H54 (cell line): ENCODE results near the gene PRDM16.
"Not testable (repeated sequence)": the region's sequence is repeated elsewhere in the genome, so short reads cannot be mapped to it uniquely, and the experiment has no call there.

Source experiments
- DNase-seq: peaks from one replicate; pipeline ENCODE4 v3.0.0; 2011; ENCODE audit warnings: low spot score, mixed read lengths; ENCODE audit not compliant: insufficient read length
- FAIRE-seq: peaks from 3 replicates; lab custom pipeline; 2011; peaks lifted over from hg19 to GRCh38; lab: Jason Lieb, UNC
- POLR2A ChIP-seq: IDR thresholded peaks from 2 replicates; pipeline ENCODE4 v1.6.1; 2011; ENCODE audit warnings: low read depth, mild to moderate bottlenecking, low read length

PRDM16 gene

GRCh38 chr1:3082571-3083516 is 13.8 kb downstream of the PRDM16 start:
- no peak for DNase-seq
- FAIRE-seq: no peak
- no peak for TF ChIP-seq POLR2A

DNA sequence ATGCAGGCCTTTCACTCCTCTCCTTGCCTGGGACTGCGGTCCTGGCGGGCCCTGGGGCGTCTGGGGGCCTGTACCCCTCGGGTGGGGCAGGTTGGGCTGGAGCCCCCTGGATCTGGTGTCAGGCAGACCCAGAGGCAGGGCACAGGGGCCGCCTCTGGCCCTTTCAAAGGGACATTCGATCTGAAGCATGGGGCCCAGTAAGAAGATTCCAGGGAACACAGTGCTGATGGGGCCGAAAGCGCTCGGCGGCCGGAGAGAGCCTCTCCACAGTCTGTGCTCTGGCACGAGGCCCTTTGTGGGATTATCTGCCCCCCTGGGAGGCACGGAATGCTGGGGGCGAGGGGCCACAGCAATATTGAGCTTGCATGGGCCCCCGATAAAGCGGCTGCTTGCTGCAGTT is 15.2 kb downstream of the PRDM16 start:
- DNase-seq (no peak), FAIRE-seq (no peak)

GRCh38 chr1:3084726-3085125 is 15.7 kb downstream of the PRDM16 start:
- no peak for TF ChIP-seq POLR2A
- FAIRE-seq (no peak), DNase-seq (no peak)

More for the DNA sequence above, 15.2 kb downstream of the PRDM16 start:
- no peak for TF ChIP-seq POLR2A

GRCh38 chr1:3085721-3086120 is 16.7 kb downstream of the PRDM16 start:
- TF ChIP-seq POLR2A: no peak
- DNase-seq: no peak
- FAIRE-seq: no peak

DNA sequence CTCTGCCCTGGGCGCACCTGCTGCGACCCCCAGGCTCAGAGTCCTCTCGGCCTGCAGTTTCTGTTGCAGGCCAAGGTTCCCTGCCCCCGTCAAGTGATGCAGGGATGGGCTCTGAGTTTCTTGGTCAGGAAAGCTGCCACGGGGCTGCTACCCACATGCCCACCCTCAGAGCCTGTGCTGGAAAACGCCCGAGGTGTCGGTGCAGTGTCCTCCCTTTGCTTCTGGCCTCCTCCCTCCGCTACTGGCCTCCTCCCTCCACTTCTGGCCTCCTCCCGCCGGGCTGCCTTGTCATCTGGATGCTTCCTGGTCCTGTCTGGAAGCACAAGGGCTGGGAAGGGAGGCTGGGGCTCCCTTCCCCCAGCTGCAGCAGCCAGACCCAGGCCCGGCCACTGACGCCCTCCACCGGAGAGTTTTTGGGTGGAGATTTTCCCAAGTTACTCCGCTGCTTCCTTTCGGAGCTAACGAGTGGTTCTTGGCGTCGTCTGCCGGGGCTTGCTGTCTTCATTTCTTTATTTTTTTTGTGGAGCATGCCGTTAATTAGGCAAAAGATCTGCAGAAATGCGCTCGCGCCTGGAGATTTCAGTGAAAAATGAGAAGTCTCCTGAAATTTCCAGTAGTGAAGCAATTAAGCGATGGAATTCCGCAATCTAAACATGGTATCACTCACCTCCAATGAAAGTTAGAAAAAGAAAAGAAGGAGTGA is 17.4 kb downstream of the PRDM16 start:
- TF ChIP-seq POLR2A: no peak
- DNase-seq (no peak), FAIRE-seq (no peak)

DNA sequence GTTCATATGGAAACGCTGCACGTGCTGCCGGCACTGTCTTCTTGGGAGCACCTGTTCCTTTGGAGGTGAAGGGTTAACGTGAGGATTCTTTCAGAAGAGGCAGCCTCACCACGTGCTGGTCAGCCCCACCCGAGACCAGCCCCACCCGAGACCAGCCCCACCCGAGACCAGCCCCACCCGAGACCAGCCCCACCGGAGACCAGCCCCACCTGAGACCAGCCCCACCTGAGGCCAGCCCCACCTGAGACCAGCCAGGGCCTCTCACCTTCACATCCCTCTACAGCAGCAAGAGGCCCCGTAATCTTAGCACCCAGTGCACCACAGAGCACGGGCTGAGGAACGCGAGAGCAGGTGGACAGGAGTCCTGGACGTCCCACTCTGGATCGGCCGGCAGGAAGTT is 18.0 kb downstream of the PRDM16 start:
- FAIRE-seq (no peak), DNase-seq (no peak)
- no peak for TF ChIP-seq POLR2A

DNA sequence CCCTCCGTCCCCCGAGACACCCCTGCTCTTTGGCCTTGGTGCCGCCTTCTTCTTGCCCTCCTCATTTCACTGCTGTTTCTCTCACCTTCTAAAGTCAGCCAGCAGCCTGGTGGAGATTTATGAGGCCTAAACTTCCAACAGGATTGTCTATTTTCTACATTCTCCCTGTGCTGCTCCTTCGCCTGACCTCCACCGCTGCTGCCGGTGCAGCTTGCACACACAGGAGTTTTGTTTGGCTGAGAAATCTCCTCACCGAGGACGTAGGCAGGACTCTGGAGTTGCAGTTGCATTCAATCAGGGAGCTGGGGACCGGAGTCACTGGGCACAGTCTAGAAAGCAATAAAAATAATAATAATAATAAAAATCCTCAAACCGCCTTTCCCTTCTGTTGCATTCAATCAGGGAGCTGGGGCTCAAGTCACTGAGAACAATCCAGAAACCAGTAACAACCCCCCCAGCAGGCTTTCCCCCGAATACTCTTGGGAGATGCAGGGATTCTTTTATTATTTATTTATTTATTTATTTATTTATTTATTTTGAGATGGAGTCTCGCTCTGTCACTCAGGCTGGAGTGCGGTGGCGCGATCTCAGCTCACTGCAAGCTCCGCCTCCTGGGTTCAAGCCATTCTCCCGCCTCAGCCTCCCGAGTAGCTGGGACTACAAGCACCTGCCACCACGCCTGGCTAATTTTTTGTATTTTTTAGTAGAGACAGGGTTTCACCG is 19.1 kb downstream of the PRDM16 start:
- FAIRE-seq, DNase-seq: not testable (repeated sequence)

GRCh38 chr1:3089490-3089889 is 20.5 kb downstream of the PRDM16 start:
- FAIRE-seq: no peak
- no peak for DNase-seq
- no peak for TF ChIP-seq POLR2A

DNA sequence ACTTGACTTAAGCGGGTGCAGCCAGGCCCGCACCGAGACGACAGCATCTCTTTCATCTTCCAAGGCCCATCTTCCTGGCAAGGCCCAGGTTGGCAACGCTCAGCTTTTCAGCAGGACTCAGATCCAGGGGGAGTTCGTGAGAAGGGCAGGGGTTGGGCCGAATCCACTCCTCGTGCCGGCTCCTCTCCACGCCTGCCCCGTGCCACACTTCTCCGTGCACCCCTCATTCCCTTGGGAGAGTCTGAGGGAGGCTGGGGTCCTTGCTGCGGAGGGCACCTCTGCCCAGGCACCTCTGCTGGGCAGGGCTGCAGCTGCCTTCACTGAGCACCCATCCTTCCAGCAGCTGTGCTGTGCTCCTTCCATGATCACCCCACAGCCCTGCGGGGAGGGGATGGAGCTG is 22.3 kb downstream of the PRDM16 start:
- no peak for FAIRE-seq
- no peak for TF ChIP-seq POLR2A
- DNase-seq: no peak

DNA sequence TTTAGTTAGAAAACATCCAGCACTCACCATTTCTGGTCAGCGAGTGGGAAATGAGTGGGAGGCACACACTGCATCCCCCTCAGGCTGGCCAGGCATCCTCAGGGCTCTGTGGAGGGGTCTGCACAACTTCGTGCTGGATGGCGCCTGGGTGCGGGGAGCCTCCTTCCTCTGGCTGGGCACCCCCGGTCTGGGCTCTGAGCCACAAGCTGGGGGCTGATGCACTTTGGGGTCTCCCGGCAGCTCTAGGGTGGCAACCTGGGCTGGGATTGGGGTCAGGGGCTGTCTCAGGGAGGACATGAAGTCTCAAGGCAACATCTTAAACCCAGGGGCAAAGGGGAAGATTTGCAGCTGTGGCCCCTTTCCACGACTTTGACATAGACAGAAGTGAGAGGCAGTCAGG is 23.5 kb downstream of the PRDM16 start:
- FAIRE-seq (no peak), DNase-seq (no peak)
- no peak for TF ChIP-seq POLR2A

DNA sequence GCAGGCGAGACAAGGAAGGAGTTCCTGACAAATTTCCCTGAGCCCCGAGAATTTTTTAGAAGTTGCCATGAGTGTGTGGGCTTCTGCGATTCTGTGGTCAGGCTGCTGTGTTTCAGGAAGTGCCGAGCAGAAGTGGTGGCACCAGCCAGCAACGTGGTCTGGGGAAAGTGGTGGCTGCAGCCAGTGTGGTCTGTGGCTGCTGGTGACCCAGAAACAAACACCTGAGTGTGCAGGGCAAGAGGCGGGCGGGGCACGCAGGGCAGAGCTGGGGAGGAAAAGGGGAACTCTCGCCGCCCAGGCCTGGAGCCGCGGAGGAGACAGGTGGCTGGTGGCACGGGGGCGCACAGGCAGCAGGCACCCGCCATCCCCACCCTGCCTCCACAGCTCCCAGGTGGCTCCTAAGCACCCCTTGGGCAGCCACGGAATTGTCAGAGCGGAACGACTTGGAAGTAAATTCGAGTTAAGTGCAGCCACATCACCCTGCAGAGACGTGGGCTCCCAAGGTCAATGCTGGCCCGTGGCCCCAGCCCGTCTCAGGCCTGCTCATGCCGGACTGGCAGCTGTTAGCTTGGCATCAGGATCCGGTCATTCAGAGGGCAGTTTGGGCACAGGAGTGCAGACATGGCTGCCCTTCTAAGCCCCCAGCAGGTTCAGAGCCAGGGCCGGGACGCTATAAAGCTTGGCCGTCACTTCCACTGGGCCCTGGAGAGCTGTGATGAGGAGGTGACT is 25.1 kb downstream of the PRDM16 start:
- DNase-seq: no peak
- no peak for FAIRE-seq
- TF ChIP-seq POLR2A: no peak

GRCh38 chr1:3094863-3095780 is 26.1 kb downstream of the PRDM16 start:
- no peak for FAIRE-seq
- TF ChIP-seq POLR2A: no peak

More at GRCh38 chr1:3094863-3095780, 26.1 kb downstream of the PRDM16 start:
- DNase-seq: no peak
